GM18868 (cell line): ENCODE data around the gene FRK.
A peak's percentile ranks its signal among the peaks of the same experiment; 100 is the strongest.
"Not testable (repeated sequence)": the region's sequence is repeated elsewhere in the genome, so short reads cannot be mapped to it uniquely, and the experiment has no call there.

ENCODE experiments used
- ATAC-seq: cut with Tn5 transposase; IDR thresholded peaks from one replicate; pipeline ENCODE4 v1.9.1; 2021; ENCODE audit warnings: mild to moderate bottlenecking, moderate library complexity; ENCODE audit not compliant: unreplicated experiment

Gene FRK

GRCh38 chr6:115894426-115894992 lies 166.2 kb downstream of the FRK start:
- no peak for ATAC-seq

DNA sequence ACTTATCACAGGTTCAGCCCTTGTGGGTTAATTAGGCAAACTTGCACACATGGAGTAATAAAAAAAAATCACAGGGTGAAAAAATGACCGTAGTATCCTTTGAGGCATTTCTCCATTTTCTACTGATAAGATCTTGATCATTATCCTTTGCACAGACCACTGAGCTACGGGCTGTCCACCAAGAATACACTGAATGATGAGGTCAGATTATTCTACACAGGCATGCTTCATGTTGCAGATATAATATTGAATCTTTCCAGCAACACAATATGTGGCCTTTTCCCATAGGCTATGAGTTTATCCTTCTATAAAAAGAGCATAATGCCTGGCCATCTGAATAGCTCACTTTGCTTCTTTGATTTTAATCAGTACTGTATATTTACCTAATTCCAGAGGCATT lies 168.9 kb downstream of the FRK start:
- peak; percentile 24 for ATAC-seq

GRCh38 chr6:115891111-115891669 lies 169.5 kb downstream of the FRK start:
- peak; percentile 91 for ATAC-seq

DNA sequence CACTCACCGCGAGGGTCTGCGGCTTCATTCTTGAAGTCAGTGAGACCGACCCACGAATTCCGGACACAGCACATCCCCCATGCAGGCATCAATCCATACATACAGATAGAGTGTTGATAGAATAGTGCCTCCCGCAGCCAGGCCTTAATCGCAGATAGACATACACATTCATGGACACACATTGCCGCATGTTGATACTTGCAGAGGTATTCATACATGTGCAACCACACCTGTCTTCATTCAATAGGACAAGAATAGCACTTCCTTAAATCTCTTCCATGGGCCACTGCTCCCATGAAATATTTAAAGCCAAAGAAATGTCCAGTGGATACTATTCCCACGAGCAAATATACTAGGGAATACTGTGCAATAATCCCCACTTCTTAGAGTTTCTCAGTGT lies 170.5 kb downstream of the FRK start:
- no peak for ATAC-seq

- ATAC-seq, result not testable (repeated sequence)
These were observed 171.8 kb downstream of the FRK start for GRCh38 chr6:115888687-115889470.

DNA sequence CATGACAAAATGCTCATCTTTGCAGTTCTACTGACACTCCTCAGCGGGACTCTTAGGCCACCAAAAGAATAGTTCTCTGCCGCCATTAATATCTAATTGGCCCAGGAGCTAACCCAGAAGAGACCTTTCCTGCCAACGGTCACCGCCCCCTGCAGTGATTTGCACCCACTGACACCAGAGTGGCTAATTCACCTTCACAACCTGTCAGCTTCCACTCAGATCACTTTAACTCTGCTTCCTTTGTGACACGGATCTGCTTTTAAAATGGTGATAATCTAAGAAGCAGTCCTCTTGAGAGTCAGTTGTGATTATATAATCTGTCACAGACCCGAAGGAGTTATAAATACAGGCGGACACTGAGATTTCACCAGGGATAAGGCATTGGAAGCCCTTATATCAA lies 172.8 kb downstream of the FRK start:
- ATAC-seq, result no peak

DNA sequence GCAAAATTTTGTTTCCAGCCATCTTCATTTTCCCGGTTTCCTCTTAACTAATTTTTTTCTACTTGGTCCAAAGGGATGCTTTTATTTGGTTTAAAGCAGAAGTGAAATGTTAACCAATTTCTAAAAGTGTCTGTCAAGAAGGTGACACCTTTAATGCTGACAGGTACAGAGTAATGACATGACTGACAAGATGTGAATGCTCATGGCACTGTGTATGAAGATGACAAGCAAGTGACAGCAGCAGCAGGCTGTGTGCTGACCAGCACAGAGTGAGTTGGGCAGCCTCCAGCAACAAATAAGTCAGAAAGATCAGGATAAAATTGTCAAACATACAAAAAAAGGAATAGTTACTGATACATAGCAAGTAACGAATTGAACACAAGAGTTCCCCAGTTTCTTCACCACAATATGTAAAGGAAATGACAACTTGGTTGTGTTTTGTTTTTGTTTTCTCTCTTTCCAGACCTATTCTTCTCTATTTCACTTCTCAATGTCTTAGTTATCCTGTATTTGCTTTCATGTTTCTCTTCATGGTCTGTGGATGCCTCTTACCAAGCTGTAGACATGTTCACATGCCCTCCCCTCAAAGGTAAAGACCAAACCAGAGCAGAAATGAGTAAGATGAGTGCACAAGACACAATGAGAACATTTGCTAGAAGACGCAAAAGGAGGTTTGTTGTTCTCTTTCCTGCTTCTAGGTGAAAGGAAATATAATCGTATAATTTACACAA lies 174.9 kb downstream of the FRK start:
- ATAC-seq, result peak; percentile 76

DNA sequence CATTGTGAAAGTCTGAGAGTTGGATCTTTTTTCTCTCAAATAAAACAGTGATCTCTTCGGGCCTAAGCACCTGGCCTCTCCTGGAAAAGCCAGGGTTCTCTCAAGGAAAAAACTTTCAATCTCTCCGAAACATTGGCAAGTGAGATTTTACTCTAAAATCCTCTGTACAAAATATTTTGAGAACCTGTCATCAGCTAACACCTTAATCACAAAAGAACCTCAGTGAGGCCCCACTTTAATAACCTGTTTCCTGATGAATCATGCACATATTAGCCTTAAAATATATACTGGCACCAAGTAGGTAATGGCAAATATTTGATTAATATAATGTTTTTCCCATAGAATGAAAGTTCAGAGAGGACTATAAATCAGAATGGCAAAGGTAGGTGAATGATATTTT lies 177.9 kb downstream of the FRK start:
- ATAC-seq, result no peak

- no peak for ATAC-seq
These were observed 178.5 kb downstream of the FRK start for GRCh38 chr6:115882174-115882573.
